Suprapubic skin (tissue), 4 donors: ENCODE measurements around the gene SMPD3. TPM values are rescaled to one million over a fixed set of nuclear protein-coding genes. Genes with fewer than 3 reads are reported as not detected.

Experiments
- DNase-seq, 2 donors: peaks; one replicate each; pipeline ENCODE4 v3.0.0-alpha.2; 2019; ENCODE audit warnings: low spot score in 2 of 2
- H3K27ac ChIP-seq: fragments of 200-600 bp; sonication (generic); one replicate; pipeline ENCODE4 v1.5.1; 2019
- H3K27me3 ChIP-seq: fragments of 200-600 bp; sonication (generic); one replicate; pipeline ENCODE4 v1.5.1; 2019
- H3K36me3 ChIP-seq: fragments of 200-600 bp; sonication (generic); one replicate; pipeline ENCODE4 v1.5.1; 2019
- H3K4me1 ChIP-seq: fragments of 200-600 bp; sonication (generic); one replicate; pipeline ENCODE4 v1.5.1; 2019
- H3K4me3 ChIP-seq: fragments of 200-600 bp; sonication (generic); one replicate; pipeline ENCODE4 v1.5.1; 2019; ENCODE audit warnings: mild to moderate bottlenecking
- H3K9me3 ChIP-seq: fragments of 200-600 bp; sonication (generic); one replicate; pipeline ENCODE4 v1.5.1; 2019
- CTCF ChIP-seq, 2 donors: fragments of 200-600 bp in 1 of 2; fragments of 450-650 bp in 1 of 2; sonication (generic) in 1 of 2; IDR thresholded peaks; one replicate each; pipeline ENCODE4 v1.5.1; 2016 to 2019; ENCODE audit warnings: antibody characterized with exemption in 2 of 2, mild to moderate bottlenecking in 1 of 2, moderate library complexity in 1 of 2
- EP300 ChIP-seq: sonication (generic); formaldehyde crosslinking; IDR thresholded peaks from one replicate; pipeline ENCODE4 v1.6.1; 2017; ENCODE audit warnings: antibody characterized with exemption
- POLR2A ChIP-seq, 2 donors: fragments of 450-650 bp; IDR thresholded peaks; one replicate each; pipeline ENCODE4 v1.6.1; 2017; ENCODE audit warnings: antibody characterized with exemption in 2 of 2, mild to moderate bottlenecking in 2 of 2, moderate library complexity in 2 of 2
- POLR2AphosphoS5 ChIP-seq, 3 donors: sonication (generic); formaldehyde crosslinking; IDR thresholded peaks; one replicate each; pipeline ENCODE4 v1.6.1; 2017; ENCODE audit warnings: antibody characterized with exemption in 3 of 3
- WGBS: methylation state at CpG from one replicate; pipeline ENCODE4 v1.1.5; 2018; 5-methylcytosine and 5-hydroxymethylcytosine counted together
- total RNA-seq, 4 donors: library from RNA; depleted of rRNA; stranded (reverse); fragments of >200 nt; gene quantifications; one replicate each; pipeline ENCODE4 v1.1.0, GENCODE V29; 2016

The SMPD3 gene
- total RNA-seq, 4 donors from 2014 or later: 26.2 to 64.9 (median 39.9) TPM

- Histone ChIP-seq H3K36me3 (no peaks in the 10 kb centered on the region), H3K4me1 (peaks cover 2% of the 10 kb centered on the region), H3K9me3 (no peaks in the 10 kb centered on the region), H3K27me3 (no peaks in the 10 kb centered on the region), H3K27ac (no peak overlapping the region), H3K4me3 (no peak overlapping the region)
- DNase-seq: no peak
- WGBS: 100% methylated on average over 1 of the region's 3 CpGs
- TF ChIP-seq EP300 (no peak), POLR2AphosphoS5 (IDR thresholded peaks at IDR 0.05) (no peak), POLR2A (IDR thresholded peaks at IDR 0.05) (no peak), CTCF (IDR thresholded peaks at IDR 0.05) (no peak)
Observed at GRCh38 chr16:68372381-68372720, 76.0 kb downstream of the SMPD3 start.

DNA sequence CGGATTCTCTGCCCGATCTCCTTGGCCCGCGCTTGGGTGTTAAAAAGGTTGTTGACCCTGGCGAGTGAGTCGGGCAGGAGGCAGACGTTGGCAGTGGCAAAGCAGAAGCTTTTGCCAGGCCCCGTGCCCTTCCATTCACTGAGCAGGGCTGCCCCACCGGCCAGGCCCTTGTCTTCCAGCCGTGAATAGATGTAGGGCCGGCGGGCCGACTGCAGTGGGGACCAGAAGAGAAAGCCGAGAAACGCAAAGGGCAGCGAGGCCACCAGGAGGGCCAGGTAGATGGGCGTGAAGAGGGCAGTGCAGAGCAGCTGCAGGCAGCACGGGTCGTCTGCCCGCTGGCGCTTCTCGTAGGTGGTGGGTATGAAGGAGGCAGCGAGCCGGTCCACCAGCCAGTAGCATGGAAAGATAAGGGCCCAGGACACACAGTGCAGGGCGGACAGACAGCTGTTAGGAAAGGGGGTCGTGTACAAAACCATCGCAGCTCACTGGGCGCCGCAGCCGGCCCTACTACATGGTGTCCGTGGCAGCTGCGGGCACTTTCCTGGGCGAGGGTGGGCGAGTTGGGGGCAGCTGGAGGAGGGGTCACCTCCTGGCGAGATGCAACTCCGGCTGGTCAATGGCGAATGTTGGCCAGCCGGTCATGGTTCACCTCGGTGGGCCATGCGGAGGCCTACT, 76.5 kb downstream of the SMPD3 start:
- H3K36me3 ChIP-seq: no peaks in the 10 kb centered on the region
- no peaks in the 10 kb centered on the region for H3K9me3 ChIP-seq
- no peaks in the 10 kb centered on the region for H3K4me1 ChIP-seq
- DNase-seq: no peak
- WGBS: 91% methylated on average over 40 of the region's 40 CpGs
- no peak overlapping the region for H3K27ac ChIP-seq
- no peaks in the 10 kb centered on the region for H3K27me3 ChIP-seq
- H3K4me3 ChIP-seq: no peak overlapping the region
- TF ChIP-seq CTCF (IDR thresholded peaks at IDR 0.05): no peak
- TF ChIP-seq POLR2AphosphoS5 (IDR thresholded peaks at IDR 0.05): no peak
- no peak for TF ChIP-seq EP300
- no peak for TF ChIP-seq POLR2A (IDR thresholded peaks at IDR 0.05)

- Histone ChIP-seq H3K4me1 (no peaks in the 10 kb centered on the region), H3K27ac (no peak overlapping the region), H3K36me3 (no peaks in the 10 kb centered on the region), H3K9me3 (no peaks in the 10 kb centered on the region), H3K27me3 (no peaks in the 10 kb centered on the region), H3K4me3 (no peak overlapping the region)
- no peak for DNase-seq
- 89% methylated on average over 25 of the region's 27 CpGs for WGBS
- no peak for TF ChIP-seq POLR2A (IDR thresholded peaks at IDR 0.05)
- TF ChIP-seq CTCF (IDR thresholded peaks at IDR 0.05): no peak
- no peak for TF ChIP-seq POLR2AphosphoS5 (IDR thresholded peaks at IDR 0.05)
- TF ChIP-seq EP300: no peak
Observed at GRCh38 chr16:68371276-68371651, 77.0 kb downstream of the SMPD3 start.

- 85% methylated on average over 24 of the region's 32 CpGs for WGBS
Observed at GRCh38 chr16:68370581-68371275, 77.6 kb downstream of the SMPD3 start.

More at GRCh38 chr16:68370581-68371275, 77.6 kb downstream of the SMPD3 start:
- H3K27ac ChIP-seq: no peak overlapping the region
- no peak overlapping the region for H3K4me3 ChIP-seq
- H3K4me1 ChIP-seq: peaks cover under 1% of the 10 kb centered on the region
- TF ChIP-seq EP300 (no peak), POLR2A (IDR thresholded peaks at IDR 0.05) (no peak), CTCF (IDR thresholded peaks at IDR 0.05) (no peak), POLR2AphosphoS5 (IDR thresholded peaks at IDR 0.05) (no peak)
- no peaks in the 10 kb centered on the region for H3K9me3 ChIP-seq
- peaks cover 5% of the 10 kb centered on the region for H3K27me3 ChIP-seq
- H3K36me3 ChIP-seq: no peaks in the 10 kb centered on the region
- DNase-seq: no peak
